NK-92 (cell line): ENCODE data around the gene THSD7B.

Source experiments
- DNase-seq: peaks from one replicate; lab custom pipeline; 2025; ENCODE audit not compliant: unreplicated experiment; lab: John Stamatoyannopoulos, UW

THSD7B gene

DNA sequence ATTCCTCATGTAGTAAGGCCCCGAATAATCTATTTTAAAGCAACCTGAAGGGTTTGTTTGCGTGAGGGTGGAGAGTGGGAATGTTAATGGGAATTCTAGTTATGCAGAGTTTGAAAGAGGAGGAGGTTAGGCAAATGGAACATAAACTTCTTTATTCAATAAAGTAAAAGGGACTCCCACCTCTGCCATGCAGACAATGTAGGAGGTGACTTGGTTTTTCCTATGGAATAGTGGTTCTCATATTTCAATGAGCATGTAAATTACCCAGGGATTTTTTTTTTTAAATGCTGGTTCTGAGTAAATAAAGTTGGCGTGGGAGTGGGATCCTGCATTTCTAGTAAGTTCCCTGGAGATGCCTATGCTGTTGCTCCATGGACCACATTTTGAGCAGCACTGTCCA lies 367.9 kb downstream of the THSD7B start:
- DNase-seq = no peak

- no peak for DNase-seq
Measured at GRCh38 chr2:137138263-137138662, 372.9 kb downstream of the THSD7B start.

DNA sequence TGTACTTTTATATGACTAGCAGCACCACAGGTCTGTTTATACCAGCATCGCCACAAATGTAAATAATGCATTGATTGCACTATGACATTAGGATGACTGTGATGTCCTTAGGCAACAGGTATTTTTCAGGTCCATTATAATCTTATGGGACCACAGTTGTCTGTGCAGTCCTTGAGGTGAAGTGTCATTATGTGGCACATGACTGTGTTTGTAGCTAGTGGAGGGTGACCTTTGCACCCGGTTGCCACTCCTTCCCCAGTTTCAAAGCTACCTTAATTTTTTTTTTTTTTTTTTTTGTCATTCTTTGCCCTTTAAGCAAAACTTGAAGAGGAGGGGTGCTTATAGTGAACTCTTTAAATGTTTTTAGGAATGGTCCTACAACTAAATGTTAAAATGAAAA lies 386.4 kb downstream of the THSD7B start:
- no peak for DNase-seq

- DNase-seq = no peak
Measured at GRCh38 chr2:137154946-137155345, 389.6 kb downstream of the THSD7B start.

DNA sequence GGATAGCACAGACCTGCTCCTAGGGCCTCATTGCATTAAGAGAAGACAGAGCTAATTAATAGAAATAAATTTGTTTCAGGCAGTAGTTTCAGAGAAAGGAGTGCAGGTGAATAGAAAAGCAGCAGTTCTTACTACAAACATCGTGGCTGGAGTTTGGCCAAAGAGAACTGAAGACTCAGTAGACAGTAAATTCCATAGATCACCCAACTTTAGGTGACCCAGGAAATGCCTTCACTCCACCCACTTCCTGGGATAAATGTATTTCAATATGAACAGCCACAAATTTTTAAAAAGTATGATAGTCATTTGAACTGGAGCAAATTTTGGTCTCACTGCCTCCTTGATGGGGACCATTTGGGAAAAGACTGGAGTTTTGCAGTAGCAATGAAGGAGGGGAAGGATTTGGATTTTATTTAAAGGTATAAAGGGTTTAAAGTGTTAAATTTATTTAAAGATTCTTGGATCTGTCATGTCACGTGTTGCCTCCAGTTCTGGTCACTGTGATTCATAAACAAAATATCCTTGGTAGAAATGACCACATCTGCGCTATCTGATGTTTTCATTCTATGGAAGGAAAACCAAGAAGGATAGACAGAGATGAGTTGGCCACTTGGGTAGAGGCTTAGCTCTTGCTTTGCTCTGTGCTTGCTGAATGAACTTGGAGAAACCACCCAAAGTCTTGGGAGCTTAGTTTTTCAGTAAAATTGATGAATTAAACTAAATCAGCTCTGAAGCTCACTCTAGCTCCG lies 390.2 kb downstream of the THSD7B start:
- DNase-seq = no peak

DNA sequence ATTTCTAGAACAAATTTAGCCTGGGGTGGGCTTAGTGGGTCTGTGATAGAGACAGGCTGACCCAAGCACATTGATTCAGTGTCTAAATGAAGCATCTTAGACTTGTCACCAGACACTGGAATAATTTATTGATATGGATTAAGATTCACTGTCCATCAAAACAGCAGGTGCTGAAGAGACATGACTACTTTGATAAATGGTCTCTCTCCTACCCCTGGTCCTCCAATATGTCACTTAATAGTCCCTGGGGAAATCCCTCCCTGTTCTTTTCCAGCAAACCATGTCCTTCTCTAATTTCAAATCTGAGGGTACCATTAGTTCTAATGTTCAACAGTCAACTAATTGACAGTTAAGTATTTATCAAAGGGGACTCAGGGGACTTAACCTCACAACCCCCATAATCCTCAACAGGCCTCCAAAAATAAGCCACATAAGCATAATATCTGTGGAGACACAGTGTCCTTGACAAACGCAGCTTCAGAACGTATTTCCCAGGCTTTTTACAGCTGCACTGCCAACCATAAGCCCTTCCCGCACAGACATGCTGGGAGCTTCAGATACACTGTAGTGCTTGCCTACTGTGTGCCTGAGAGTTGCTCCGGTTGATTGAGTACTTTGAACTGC lies 391.0 kb downstream of the THSD7B start:
- DNase-seq = no peak

DNA sequence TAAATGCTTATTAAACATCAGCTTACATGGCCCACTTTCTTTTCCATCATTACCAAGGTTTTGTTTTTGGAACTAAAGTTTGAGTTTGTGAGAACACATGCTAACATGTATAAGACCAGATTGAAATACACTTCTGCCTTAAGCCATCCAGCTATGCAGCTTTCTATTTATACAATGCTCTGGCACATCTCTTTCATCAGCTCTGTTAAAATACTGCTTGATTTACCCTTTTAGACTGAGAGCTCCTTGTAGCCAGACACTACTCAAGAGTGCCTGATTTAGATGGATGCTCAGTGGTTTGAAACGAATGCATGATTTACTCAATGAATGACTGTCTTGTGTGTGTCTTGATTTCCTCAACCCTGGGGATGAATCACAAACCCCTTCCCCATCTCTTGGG lies 392.5 kb downstream of the THSD7B start:
- DNase-seq = no peak

GRCh38 chr2:137161250-137161649 lies 395.9 kb downstream of the THSD7B start:
- no peak for DNase-seq

- no peak for DNase-seq
Measured at GRCh38 chr2:137165968-137166367, 400.6 kb downstream of the THSD7B start.

- DNase-seq = no peak
Measured at GRCh38 chr2:137167651-137168050, 402.3 kb downstream of the THSD7B start.

- no peak for DNase-seq
Measured at GRCh38 chr2:137168552-137168951, 403.2 kb downstream of the THSD7B start.

DNA sequence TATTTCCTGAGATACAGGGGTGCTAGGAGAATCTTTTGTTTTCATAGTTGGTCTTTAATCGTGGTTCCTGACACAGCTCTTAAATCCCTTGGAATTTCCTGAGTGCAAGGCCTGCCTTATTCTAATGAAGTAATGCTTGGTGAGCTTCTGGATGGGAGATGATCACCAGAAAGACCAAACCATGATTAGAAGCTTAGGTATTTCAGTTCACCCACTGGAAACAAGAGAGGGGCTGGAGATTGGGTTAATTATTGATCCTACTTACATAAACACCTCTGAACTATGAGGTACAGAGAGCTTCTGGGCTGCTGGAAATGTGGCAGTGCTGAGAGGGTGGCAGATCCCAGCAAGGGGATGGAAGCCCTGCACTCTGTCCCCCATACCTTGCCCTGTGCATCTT lies 406.8 kb downstream of the THSD7B start:
- no peak for DNase-seq

GRCh38 chr2:137173463-137173862 lies 408.1 kb downstream of the THSD7B start:
- no peak for DNase-seq

DNA sequence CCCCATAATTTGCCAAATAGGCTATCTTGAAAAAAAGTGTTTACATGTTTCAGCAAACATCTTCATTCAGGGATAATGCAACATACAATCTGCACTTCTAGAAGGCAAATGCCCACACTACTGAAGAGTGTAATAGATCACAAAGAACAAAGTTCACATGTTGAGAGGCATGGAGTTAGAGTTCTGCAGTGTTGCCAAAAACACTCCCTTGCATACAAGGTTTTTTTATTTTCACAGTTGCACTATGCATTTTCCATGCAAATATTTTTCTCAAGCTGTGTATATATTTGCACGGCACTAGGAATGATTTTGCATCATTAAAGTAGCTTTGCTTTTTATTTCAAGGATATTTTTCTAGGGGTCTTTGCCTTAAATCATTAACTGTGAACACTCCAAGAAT lies 409.9 kb downstream of the THSD7B start:
- DNase-seq = no peak

GRCh38 chr2:137178951-137179377 lies 413.6 kb downstream of the THSD7B start:
- DNase-seq = no peak

GRCh38 chr2:137179542-137179941 lies 414.2 kb downstream of the THSD7B start:
- no peak for DNase-seq

- DNase-seq = no peak
Measured at GRCh38 chr2:137180012-137180411, 414.7 kb downstream of the THSD7B start.

DNA sequence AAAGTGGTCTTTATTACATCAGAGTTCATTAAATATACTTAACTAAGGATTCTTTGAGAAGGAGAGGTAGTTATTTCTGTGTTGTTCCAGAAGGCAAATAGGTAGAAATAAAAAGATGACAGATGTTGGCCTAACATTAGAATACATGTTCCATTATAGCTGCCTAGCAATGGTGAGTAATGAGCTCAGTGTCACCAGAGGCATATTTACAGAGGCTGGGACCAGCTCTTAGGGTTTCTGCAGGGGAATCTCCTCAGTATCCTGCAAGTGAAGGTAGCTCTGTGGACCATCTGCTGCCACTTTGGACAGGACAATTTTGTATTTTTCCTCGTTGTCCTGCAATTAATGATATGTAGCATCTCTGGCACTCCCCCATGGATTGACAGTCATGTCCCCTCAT lies 416.0 kb downstream of the THSD7B start:
- DNase-seq = no peak

DNA sequence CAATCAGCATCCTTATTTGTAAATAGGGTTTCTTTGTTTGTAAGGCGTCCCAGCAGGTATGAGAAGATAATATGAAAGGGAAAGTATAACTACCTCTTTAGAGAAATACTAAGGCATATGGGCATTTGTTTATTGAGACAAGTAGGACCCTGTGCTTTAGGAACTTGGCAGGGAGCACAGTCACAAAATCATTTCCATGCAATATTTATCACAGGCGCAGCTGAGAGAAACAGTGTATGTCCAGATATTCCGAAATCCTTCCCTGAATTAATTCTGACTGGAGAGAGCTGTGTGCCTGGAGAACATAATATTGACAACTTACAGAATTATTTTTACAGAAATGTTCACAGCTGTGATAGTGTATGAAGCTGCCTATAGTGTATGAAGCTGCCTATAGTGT lies 416.7 kb downstream of the THSD7B start:
- no peak for DNase-seq

DNA sequence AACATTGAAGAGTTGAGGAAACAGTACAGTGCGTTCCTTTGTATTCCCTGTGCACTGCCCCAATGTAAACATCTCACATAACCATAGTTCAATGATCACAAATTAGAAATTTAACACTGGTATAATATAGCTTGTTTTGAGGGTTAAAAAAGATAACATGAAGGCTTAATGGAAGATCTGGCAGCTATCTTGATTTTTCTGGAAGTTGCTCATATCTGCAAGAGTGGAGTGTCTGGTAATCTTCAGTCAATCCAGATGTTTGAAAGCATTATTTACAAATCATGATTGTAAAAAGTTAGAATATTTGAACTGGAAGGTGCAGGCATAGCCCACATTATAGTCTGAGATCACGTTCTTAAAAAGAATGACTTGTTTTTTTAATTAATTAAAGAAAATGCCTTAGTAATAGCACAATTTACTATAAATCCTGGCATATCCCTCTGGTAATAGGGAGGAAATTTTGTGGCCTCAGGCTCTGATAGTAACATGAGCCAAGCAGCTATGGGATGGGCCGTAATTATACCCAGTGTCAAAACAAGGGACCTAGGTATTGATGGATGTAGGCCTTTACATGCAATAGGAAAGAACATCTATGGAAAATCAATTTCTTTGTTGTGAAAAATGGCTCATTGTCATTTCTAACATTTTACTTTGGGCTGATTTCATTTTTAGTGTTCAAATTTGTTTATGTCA lies 418.0 kb downstream of the THSD7B start:
- no peak for DNase-seq

- DNase-seq = no peak
Measured at GRCh38 chr2:137185378-137186078, 420.2 kb downstream of the THSD7B start.

DNA sequence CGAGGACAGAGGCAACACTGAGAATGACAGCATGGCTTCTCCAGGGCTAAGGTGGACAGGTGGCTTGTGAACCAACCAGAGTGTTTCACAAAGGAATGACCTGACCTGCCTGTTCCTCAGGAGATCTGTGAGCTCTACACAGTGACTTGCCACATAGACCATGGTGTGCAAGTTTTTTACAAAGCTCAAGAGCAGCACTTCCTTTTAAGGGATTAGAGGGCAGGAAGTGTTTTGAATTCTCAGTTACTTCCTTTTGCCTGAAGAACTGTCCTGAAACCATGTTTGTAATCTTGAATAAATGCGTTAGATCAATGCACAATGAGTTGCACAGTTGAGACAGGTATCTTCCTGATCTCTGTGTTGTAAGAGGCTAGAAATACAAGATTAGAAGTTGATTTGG lies 421.9 kb downstream of the THSD7B start:
- DNase-seq = no peak
